SK-N-MC (cell line): ENCODE results near the gene ART5.
"Not testable (repeated sequence)": the region's sequence is repeated elsewhere in the genome, so short reads cannot be mapped to it uniquely, and the experiment has no call there.

Source experiments
- DNase-seq: peaks from one replicate; pipeline ENCODE4 v3.0.0-alpha.2; 2011; ENCODE audit warnings: low read depth, low spot score
- H3K27ac ChIP-seq: fragments of 200-600 bp; sonication (generic); 2 replicates; pipeline ENCODE4 v1.5.1; 2016; ENCODE audit warnings: mixed run types
- H3K36me3 ChIP-seq: fragments of 200-600 bp; sonication (generic); 2 replicates; pipeline ENCODE4 v1.6.1; 2017; ENCODE audit warnings: antibody characterized with exemption, low read length, mixed read lengths; ENCODE audit not compliant: insufficient read depth
- H3K4me3 ChIP-seq: fragments of 200-600 bp; sonication (generic); 2 replicates; pipeline ENCODE4 v1.5.1; 2016
- H3K9ac ChIP-seq: fragments of 200-600 bp; sonication (generic); 2 replicates; pipeline ENCODE4 v1.8.0; 2017; ENCODE audit warnings: mixed run types, mixed read lengths; ENCODE audit not compliant: insufficient read length
- H3K9me3 ChIP-seq: fragments of 200-600 bp; sonication (generic); 2 replicates; pipeline ENCODE4 v1.6.1; 2017; ENCODE audit warnings: low read depth, mild to moderate bottlenecking, antibody characterized with exemption, low read length, moderate library complexity, mixed read lengths
- EZH2 ChIP-seq: fragments of 200-600 bp; sonication (generic); IDR thresholded peaks from one replicate; pipeline ENCODE4 v1.6.1; 2017; ENCODE audit warnings: antibody characterized with exemption
- FOXP2 ChIP-seq: optimal IDR thresholded peaks from 2 replicates; pipeline ENCODE3; 2011; ENCODE audit warnings: mild to moderate bottlenecking, moderate library complexity; ENCODE audit not compliant: insufficient read depth; ENCODE audit errors: extremely low read length, control extremely low read depth
- POLR2AphosphoS5 ChIP-seq: IDR thresholded peaks from 2 replicates; pipeline ENCODE4 v1.6.1; 2012; ENCODE audit warnings: mild to moderate bottlenecking, low read depth, low read length, borderline replicate concordance

ART5 gene

DNA sequence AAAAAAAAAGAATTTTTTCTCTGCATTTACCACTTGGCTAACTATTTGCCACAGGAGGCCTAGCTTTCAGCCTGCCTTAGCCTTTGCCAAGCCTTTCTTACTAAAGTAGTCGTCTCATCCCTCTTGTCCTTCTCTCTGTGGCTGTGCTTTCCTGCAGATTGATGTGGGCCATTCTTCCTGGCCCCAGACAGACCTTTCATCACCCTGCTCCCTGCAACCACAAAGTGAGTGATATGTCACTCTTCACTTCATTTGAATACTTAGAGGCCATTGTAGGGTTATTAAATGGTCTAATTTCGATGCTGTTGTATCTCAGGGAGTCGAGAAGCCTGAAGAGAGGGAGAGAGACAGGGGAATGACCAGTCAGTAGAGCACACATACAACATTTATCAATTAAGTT lies 37.6 kb downstream of the ART5 start:
- Histone ChIP-seq H3K9me3 (no peaks in the 10 kb centered on the region), H3K9ac (no peak overlapping the region), H3K27ac (no peak overlapping the region), H3K4me3 (no peak overlapping the region), H3K36me3 (no peaks in the 10 kb centered on the region)
- DNase-seq: no peak
- TF ChIP-seq POLR2AphosphoS5 (no peak), FOXP2 (no peak), EZH2 (no peak)

DNA sequence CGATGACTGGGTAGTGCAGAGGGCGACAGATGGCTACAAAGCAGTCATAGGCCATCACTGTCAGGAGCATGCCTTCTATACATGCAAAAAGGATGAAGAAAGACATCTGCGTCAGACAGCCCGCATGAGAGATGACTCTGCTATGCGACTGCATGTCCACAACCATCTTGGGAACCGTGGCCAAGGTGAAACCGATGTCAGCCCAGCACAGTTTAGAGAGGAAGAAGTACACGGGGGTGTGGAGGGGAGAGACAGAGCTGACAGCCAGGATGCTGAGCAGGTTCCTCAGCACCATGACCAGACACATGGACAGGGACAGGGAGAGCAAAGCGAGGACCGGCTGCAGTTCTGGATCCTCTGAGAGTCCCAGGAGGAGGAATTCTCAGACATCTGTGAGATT lies 41.6 kb downstream of the ART5 start:
- not testable (repeated sequence) for H3K9me3 ChIP-seq, DNase-seq, H3K9ac ChIP-seq, H3K27ac ChIP-seq, H3K4me3 ChIP-seq, H3K36me3 ChIP-seq

DNA sequence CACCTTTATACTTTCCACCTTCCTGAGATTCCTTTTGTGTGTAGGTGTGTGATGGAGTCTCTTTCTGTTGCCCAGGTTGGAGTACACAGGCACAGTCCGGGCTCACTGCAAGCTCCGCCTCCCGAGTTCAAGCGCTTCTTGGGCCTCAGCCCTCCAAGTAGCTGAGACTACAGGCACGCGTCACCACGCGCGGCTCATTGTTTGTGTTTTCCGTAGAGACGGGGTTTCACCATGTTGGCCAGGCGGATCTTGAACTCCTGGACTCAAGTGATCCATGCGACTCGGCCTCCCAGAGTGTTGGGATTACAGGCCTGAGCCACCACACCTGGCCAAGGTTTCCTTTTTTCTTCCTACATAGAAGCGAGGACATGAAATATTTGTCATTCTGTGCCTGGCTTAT lies 44.0 kb downstream of the ART5 start:
- H3K9me3 ChIP-seq, H3K27ac ChIP-seq, H3K9ac ChIP-seq, H3K36me3 ChIP-seq, DNase-seq, H3K4me3 ChIP-seq: not testable (repeated sequence)

DNA sequence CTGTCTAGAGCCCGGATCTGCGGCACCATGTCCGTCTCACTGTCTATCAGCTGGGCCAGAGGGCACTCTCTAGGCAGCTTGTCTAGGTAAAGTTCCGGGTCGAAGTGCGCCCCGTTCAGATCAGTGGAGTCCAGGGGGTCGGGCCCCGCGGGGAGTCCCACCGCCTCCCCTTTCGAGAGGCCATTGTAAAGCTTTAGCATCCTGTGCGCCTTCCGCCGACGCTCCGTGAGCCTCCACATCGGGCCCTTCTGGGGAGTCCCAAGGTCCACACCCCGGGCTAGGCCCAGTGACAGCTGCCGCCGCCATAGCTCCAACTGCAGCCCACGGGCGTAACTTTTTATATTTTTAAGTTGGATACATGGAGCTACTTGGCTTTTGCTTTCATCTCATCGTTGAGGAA lies 50.5 kb downstream of the ART5 start:
- H3K4me3 ChIP-seq, H3K9ac ChIP-seq, H3K36me3 ChIP-seq, H3K27ac ChIP-seq, H3K9me3 ChIP-seq, DNase-seq: not testable (repeated sequence)

DNA sequence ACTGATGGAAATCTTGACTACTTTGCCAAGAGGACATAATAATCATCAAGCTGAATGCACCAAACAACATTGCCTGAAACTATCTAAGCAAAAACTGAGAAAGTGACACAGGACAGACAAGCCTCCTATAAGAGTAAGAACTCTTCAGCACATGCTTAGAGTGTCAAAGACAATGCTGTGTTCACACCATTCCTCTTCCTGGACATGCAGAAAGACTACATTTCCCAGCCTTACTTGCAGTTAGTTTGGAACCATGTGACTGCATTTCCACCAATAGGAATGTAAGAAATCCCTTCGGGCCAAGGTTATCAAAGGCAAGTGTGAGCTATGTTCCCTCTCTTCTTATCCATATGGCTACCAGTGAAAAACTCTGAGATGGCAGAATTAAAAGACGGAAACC lies 51.6 kb downstream of the ART5 start:
- not testable (repeated sequence) for H3K4me3 ChIP-seq, H3K27ac ChIP-seq, DNase-seq, H3K9ac ChIP-seq, H3K9me3 ChIP-seq, H3K36me3 ChIP-seq

DNA sequence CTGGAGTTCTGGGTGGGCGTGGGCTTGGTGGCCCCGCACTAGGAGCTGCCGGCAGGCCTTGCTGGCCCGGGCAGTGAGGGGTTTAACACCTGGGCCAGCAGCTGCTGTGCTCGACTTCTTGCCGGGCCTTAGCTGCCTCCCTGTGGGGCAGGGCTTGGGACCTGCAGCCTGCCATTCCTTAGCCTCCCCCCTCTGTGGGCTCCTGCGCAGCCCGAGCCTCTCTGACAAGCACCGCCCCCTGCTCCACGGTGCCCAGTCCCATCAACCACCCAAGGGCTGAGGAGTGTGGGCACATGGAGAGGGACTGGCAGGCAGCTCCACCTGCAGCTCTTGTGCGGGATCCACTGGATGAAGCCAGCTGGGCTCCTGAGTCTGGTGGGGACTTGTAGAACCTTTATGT lies 53.0 kb downstream of the ART5 start:
- DNase-seq, H3K9ac ChIP-seq, H3K27ac ChIP-seq, H3K36me3 ChIP-seq, H3K9me3 ChIP-seq, H3K4me3 ChIP-seq: not testable (repeated sequence)
